Common myeloid progenitor, CD34-positive (primary cell): Measurements from ENCODE around the gene OPTC.

Source experiments
- CTCF ChIA-PET: fragments of 350-600 bp; sonication (Branson Sonifier 250); formaldehyde crosslinking; loops from one replicate; lab custom pipeline; 2021; ENCODE audit warnings: antibody characterized with exemption; lab: Charles Lee
- POLR2A ChIA-PET: fragments of 350-600 bp; sonication (Branson Sonifier 250); formaldehyde crosslinking; loops from one replicate; lab custom pipeline; 2021; ENCODE audit warnings: antibody characterized with exemption; lab: Charles Lee
- DNase-seq, 3 donors: peaks; one replicate each; pipeline versions ENCODE4 v3.0.0 to v3.0.0-alpha.2; 2013
- H3K27ac ChIP-seq, 2 experiments: 1 replicate in 1 of 2; 2 replicates in 1 of 2; pipeline ENCODE4 v1.7.0; 2013; ENCODE audit warnings: inconsistent platforms in 2 of 2, low read length in 2 of 2, mild to moderate bottlenecking in 2 of 2, low read depth in 1 of 2, moderate library complexity in 1 of 2; ENCODE audit not compliant: severe bottlenecking in 2 of 2, insufficient read depth in 1 of 2, poor library complexity in 1 of 2
- H3K27me3 ChIP-seq, 5 experiments: replicated peaks in 2 of 5; 1 replicate in 3 of 5; 2 replicates in 2 of 5; pipeline versions ENCODE4 v1.6.1 to v1.7.0; 2013; ENCODE audit warnings: low read length in 4 of 5, mild to moderate bottlenecking in 2 of 5, moderate library complexity in 2 of 5, inconsistent platforms in 1 of 5; ENCODE audit not compliant: insufficient read depth in 5 of 5, control insufficient read depth in 4 of 5
- H3K36me3 ChIP-seq, 4 experiments: 1 replicate in 2 of 4; 2 replicates in 2 of 4; pipeline versions ENCODE4 v1.6.1 to v1.7.0; 2013; ENCODE audit warnings: low read length in 3 of 4, control low read depth in 1 of 4, mild to moderate bottlenecking in 1 of 4; ENCODE audit not compliant: control insufficient read depth in 4 of 4, insufficient read depth in 4 of 4
- H3K4me1 ChIP-seq, 4 experiments: 1 replicate in 3 of 4; 2 replicates in 1 of 4; pipeline versions ENCODE4 v1.6.1 to v1.7.1; 2013; ENCODE audit warnings: low read length in 3 of 4, mild to moderate bottlenecking in 3 of 4, control low read depth in 1 of 4, inconsistent platforms in 1 of 4, moderate library complexity in 1 of 4; ENCODE audit not compliant: control insufficient read depth in 4 of 4, insufficient read depth in 4 of 4; ENCODE audit errors: control extremely low read depth in 1 of 4
- H3K4me3 ChIP-seq, 7 experiments: 1 replicate in 4 of 7; 2 replicates in 3 of 7; pipeline versions ENCODE4 v1.5.1 to v1.7.0; 2013; ENCODE audit warnings: mild to moderate bottlenecking in 7 of 7, low read length in 6 of 7, moderate library complexity in 6 of 7, inconsistent platforms in 2 of 7, low read depth in 2 of 7, control low read depth in 1 of 7; ENCODE audit not compliant: insufficient read depth in 4 of 7, control insufficient read depth in 1 of 7; ENCODE audit errors: extremely low read depth in 1 of 7
- H3K9me3 ChIP-seq, 5 experiments: 1 replicate in 4 of 5; 2 replicates in 1 of 5; pipeline versions ENCODE4 v1.6.1 to v1.7.1; 2013; ENCODE audit warnings: low read length in 4 of 5, mild to moderate bottlenecking in 2 of 5, inconsistent platforms in 1 of 5, low read depth in 1 of 5, moderate library complexity in 1 of 5; ENCODE audit not compliant: control insufficient read depth in 4 of 5, insufficient read depth in 2 of 5; ENCODE audit errors: control extremely low read depth in 1 of 5
- WGBS: methylation state at CpG from one replicate; pipeline ENCODE4 v1.1.5; 2013; ENCODE audit not compliant: insufficient coverage; 5-methylcytosine and 5-hydroxymethylcytosine counted together

Gene OPTC

GRCh38 chr1:203450479-203451149 is 43.3 kb upstream of the OPTC start:
- CTCF ChIA-PET: interaction anchor here (0.6 kb wide), 1 partner anchor 28 kb away, joined by 3 read pairs; no protein-coding TSS in a partner anchor
- H3K4me3 ChIP-seq: no peak overlapping the region
- H3K36me3 ChIP-seq: no peaks in the 10 kb centered on the region
- H3K27me3 ChIP-seq: peaks cover 0 to 10% (median 5%) of the 10 kb centered on the region in 5 experiments
- no peak overlapping the region for H3K27ac ChIP-seq
- no peaks in the 10 kb centered on the region for H3K9me3 ChIP-seq
- POLR2A ChIA-PET: no interaction called here
- H3K4me1 ChIP-seq: peaks cover 0 to 2% (median 0%) of the 10 kb centered on the region in 4 experiments
- DNase-seq: no peak
- WGBS: 83% methylated on average over 14 of the region's 17 CpGs

- DNase-seq: no peak
- ChIA-PET POLR2A (no interaction called here), CTCF (interaction anchor here (0.6 to 1.1 kb wide), 3 partner anchors 97 to 185 kb away, joined by 3 read pairs; no protein-coding TSS in a partner anchor)
- Histone ChIP-seq H3K4me3 (no peak overlapping the region), H3K9me3 (no peaks in the 10 kb centered on the region), H3K27ac (no peak overlapping the region), H3K4me1 (peaks cover 0 to 2% (median 0%) of the 10 kb centered on the region in 4 experiments), H3K36me3 (no peaks in the 10 kb centered on the region), H3K27me3 (peaks cover 0 to 10% (median 5%) of the 10 kb centered on the region in 5 experiments)
- WGBS: no CpG with 5 or more reads among the region's 2 CpGs
Observed at GRCh38 chr1:203451836-203452784, 41.8 kb upstream of the OPTC start.

- Histone ChIP-seq H3K9me3 (no peaks in the 10 kb centered on the region), H3K4me3 (no peak overlapping the region), H3K27ac (no peak overlapping the region), H3K4me1 (no peaks in the 10 kb centered on the region), H3K36me3 (no peaks in the 10 kb centered on the region), H3K27me3 (peaks cover 0 to 10% (median 5%) of the 10 kb centered on the region in 5 experiments)
- no peak for DNase-seq
- CTCF ChIA-PET: interaction anchor here (1.1 to 1.9 kb wide), 4 partner anchors 12 to 186 kb away, joined by 3 to 5 read pairs (median 3); no protein-coding TSS in a partner anchor
- POLR2A ChIA-PET: no interaction called here
- 83% methylated on average over 3 of the region's 5 CpGs for WGBS
Observed at GRCh38 chr1:203453016-203453415, 40.9 kb upstream of the OPTC start.

GRCh38 chr1:203453616-203454015 is 40.3 kb upstream of the OPTC start:
- H3K9me3 ChIP-seq: no peaks in the 10 kb centered on the region
- 76% methylated on average over 3 of the region's 5 CpGs for WGBS
- no peak overlapping the region for H3K4me3 ChIP-seq
- no peak overlapping the region for H3K27ac ChIP-seq
- no peaks in the 10 kb centered on the region for H3K36me3 ChIP-seq
- peaks cover 0 to 10% (median 5%) of the 10 kb centered on the region in 5 experiments for H3K27me3 ChIP-seq
- no peaks in the 10 kb centered on the region for H3K4me1 ChIP-seq
- ChIA-PET POLR2A (no interaction called here), CTCF (interaction anchor here (1.4 to 1.9 kb wide), 2 partner anchors 13 to 53 kb away, joined by 3 to 5 read pairs; no protein-coding TSS in a partner anchor)
- DNase-seq: no peak

GRCh38 chr1:203454986-203455471 is 38.9 kb upstream of the OPTC start:
- WGBS: 96% methylated on average over 12 of the region's 18 CpGs

GRCh38 chr1:203455706-203456105 is 38.2 kb upstream of the OPTC start:
- H3K27ac ChIP-seq: no peak overlapping the region
- H3K4me3 ChIP-seq: no peak overlapping the region
- CTCF ChIA-PET: no interaction called here
- POLR2A ChIA-PET: no interaction called here
- H3K27me3 ChIP-seq: peaks cover 0 to 6% (median 0%) of the 10 kb centered on the region in 5 experiments
- no peaks in the 10 kb centered on the region for H3K36me3 ChIP-seq
- no peaks in the 10 kb centered on the region for H3K9me3 ChIP-seq
- peaks cover 0 to 3% (median 0%) of the 10 kb centered on the region in 4 experiments for H3K4me1 ChIP-seq
- WGBS: 92% methylated on average over 3 of the region's 3 CpGs
- no peak for DNase-seq

More at GRCh38 chr1:203454986-203455471, 38.9 kb upstream of the OPTC start:
- CTCF ChIA-PET: no interaction called here
- H3K9me3 ChIP-seq: no peaks in the 10 kb centered on the region
- H3K27ac ChIP-seq: no peak overlapping the region
- POLR2A ChIA-PET: no interaction called here
- no peaks in the 10 kb centered on the region for H3K36me3 ChIP-seq
- DNase-seq: no peak
- H3K27me3 ChIP-seq: peaks cover 0 to 7% (median 4%) of the 10 kb centered on the region in 5 experiments
- no peak overlapping the region for H3K4me3 ChIP-seq
- peaks cover 0 to 3% (median 0%) of the 10 kb centered on the region in 4 experiments for H3K4me1 ChIP-seq
